NCI-H2196 (cell line): Measurements from ENCODE around the gene HLA-E.

Source experiments
- DNase-seq: peaks from one replicate; lab custom pipeline; 2025; ENCODE audit not compliant: unreplicated experiment; lab: John Stamatoyannopoulos, UW

HLA-E gene

GRCh38 chr6:30533460-30534294 lies 44.4 kb downstream of the HLA-E start:
- no peak for DNase-seq

- no peak for DNase-seq
Measured at GRCh38 chr6:30537931-30538330, 48.6 kb downstream of the HLA-E start.

GRCh38 chr6:30541515-30542403 lies 52.5 kb downstream of the HLA-E start:
- DNase-seq = peak; percentile 86

GRCh38 chr6:30542404-30542725 lies 53.1 kb downstream of the HLA-E start:
- DNase-seq = no peak

- no peak for DNase-seq
Measured at GRCh38 chr6:30542915-30543314, 53.6 kb downstream of the HLA-E start.
